GM19238 (cell line): Measurements from ENCODE around the gene CCDC40.
"Not testable (repeated sequence)": the region's sequence is repeated elsewhere in the genome, so short reads cannot be mapped to it uniquely, and the experiment has no call there.

Experiments
- DNase-seq: peaks from one replicate; pipeline ENCODE4 v3.0.0; 2011; ENCODE audit warnings: low spot score; ENCODE audit not compliant: insufficient read length

The CCDC40 gene

DNA sequence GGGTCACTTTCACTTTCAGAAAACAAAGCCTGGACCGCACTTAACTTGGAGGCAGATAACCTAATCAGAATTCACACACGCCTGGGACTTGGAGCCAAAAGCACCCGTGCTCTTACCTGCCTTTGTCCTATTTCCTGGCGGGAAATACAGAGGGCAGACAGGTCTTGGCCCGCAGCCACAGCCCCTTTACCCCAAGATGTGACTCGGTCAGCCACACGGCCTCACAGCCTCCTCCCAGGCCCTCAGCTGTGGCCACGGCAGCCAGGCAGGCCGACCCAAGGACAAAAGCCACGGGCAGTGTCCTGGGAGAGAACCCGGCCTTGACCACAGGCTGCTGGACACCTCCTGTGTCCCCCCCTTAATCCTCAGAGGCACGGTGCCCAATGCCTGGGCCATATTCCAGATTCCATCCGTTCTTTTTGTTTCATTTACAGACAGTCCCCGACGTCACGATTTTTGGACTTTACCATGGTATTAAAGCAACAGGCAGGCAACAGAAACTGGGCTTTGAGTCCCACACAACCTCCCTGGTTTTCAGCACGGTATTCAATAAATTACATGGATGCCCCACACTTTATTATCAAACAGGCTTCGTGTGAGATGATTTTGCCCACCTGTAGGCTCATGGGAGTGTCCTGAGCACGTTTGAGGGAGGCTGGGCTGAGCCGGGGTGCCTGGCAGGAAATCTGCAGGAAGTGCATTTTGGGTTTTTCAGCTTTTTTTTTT is 34.8 kb downstream of the CCDC40 start:
- DNase-seq: no peak

DNA sequence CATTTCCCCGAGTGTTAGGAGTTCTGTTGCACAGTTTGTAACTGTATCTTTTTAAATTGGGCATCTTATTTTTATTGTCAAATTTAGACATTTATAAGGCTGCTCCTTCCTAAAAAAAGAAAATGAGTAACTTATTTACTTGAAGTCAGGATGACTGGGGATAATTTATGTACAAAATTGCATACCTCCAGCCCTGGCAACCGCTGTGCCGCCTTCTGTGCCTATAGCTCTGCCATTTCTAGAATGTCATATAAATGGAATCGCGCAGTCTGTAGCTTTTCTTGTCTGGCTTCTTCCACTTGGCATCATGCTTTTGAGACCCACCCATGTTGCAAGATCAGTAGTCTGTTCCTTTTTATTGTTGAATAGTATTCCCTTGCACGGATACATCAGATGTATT is 36.0 kb downstream of the CCDC40 start:
- no peak for DNase-seq

DNA sequence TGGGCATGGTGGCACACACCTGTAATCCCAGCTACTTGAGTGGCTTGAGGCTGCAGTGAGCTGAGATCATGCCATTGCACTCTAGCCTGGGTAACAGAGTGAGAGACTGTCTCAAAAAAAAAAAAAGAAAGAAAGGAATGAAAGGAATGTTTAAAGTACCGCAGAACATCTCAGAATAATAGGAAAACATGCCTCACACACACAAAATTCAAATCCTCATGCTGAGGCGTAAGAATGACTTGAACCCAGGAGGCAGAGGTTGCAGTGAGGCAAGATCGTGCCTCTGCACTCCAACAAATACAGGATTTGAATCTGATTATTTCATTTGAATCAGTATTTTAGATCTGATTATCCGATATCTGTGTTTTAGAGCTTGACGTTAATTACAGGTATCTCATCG is 43.6 kb downstream of the CCDC40 start:
- no peak for DNase-seq

DNA sequence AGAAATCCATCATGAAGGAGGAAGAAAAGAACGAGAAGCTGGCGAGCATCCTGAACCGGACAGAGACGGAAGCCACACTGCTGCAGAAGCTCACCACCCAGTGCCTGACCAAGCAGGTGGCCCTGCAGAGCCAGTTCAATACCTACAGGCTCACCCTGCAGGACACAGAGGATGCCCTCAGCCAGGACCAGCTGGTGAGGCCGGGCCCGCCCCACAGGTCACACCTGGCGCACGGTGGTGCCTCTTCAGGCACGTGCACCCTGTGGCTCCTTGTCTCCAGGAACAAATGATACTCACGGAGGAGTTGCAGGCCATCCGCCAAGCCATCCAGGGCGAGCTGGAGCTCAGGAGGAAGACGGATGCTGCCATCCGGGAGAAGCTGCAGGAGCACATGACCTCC is 45.2 kb downstream of the CCDC40 start:
- DNase-seq: no peak

DNA sequence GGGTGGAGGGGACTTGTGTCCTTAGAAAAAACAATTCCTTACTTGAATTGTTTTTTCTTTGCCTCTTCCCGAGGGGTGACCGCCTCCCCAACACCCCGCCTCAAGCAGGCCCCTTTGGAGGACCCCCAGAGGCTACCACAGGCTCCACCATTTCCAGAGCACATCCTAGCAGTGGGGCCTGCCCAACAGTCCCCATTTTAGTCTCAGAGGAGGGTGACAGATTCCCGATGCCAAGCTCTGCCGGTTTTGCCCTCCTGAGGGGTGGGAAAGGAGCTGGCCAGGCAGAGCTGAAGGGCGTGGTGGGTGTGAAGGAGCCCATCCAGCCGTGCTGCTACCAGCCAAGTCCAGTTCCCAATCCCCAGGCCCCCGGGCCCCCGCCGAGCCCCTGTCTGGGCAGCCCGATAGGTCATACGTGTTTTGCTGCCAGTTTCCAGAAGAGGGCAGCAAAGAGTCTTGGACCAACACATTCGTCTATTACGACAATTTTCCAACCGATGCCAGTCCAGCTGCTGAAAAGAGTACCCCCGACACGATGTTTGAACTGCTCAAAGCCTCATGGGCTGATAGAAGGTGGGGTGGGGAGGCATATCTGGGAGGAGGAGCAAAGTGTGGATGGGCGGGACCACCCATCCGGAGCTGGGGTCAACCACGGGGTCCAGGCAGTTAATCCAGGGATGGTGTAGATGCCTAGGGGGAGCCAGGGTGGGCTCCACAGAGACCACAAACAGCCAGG is 46.1 kb downstream of the CCDC40 start:
- peak; percentile 63 for DNase-seq

DNA sequence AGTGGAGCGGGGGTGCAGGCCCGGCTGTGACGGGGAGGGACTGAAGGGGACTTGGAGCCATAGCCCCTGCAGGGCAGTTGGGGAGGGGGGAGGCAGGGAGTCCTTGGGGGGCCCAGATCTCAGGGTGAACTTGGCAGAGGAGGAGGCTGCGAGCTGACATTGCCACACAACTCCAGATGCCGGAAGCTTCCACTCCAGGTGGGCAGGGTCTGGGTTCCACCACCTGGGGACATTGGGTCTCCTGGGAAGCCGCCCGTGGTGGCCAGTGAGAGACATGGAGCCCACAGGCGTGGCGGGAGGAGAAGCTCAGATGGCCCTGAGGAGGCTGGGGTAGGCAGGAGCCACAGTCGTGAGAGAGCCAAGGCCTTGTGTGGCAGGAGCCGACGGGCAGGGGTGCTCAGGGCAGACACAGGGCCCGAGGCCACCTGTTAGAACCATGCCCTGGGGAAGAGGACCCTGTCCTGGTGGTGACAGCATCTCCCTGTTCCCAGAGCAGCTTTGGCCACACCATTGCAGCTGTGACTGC is 46.8 kb downstream of the CCDC40 start:
- DNase-seq: no peak

DNA sequence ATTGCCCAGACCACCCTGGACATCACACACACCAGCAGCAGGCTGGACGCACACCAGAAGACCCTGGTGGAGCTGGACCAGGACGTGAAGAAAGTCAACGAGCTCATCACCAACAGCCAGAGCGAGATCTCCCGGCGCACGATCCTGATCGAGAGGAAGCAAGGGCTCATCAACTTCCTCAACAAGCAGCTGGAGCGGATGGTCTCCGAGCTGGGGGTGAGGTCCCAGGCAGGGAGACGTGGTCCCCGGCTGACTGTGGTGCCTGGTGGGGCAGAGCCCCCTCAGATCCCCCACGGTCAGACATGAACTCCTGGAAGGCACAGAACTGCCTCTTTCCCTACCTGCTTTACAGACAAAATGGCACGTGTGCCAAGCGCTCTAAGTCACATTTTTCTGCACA is 48.3 kb downstream of the CCDC40 start:
- DNase-seq: no peak

DNA sequence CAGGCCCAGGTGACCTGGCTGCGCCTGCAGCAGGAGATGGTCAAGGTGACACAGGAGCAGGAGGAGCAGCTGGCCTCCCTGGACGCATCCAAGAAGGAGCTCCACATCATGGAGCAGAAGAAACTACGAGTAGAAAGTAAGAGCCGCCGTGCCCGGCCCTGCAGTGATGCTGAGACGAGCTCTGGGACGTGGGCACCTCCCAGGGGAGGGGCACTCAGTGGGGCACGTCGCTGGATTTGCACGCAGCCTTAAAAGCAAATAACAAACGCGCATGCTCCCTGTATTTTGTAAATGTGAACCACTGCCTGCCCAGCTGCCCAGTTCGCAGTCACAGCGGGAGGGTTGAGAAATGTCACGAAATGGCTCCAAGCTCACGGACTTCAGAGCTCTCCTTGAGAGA is 49.6 kb downstream of the CCDC40 start:
- DNase-seq: no peak

DNA sequence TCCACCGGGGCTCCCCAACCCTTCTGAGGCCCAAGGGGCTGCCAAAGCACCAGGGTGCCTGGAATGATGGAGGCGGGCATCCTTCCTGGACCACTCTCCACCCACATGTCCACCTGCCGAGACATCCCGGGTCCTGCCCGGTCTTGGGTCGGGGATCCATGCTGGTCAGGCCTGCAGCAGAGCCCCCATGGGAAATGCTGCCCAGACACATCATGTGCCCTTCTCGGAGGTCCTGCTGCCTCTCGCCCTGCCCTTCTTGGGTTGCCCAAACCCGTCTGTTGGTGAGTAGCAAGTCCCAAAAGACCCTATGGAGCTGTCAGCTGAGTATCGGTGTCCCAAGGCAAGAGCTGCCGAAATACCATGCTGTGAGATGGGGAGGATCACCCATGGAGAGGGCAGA is 50.2 kb downstream of the CCDC40 start:
- no peak for DNase-seq

DNA sequence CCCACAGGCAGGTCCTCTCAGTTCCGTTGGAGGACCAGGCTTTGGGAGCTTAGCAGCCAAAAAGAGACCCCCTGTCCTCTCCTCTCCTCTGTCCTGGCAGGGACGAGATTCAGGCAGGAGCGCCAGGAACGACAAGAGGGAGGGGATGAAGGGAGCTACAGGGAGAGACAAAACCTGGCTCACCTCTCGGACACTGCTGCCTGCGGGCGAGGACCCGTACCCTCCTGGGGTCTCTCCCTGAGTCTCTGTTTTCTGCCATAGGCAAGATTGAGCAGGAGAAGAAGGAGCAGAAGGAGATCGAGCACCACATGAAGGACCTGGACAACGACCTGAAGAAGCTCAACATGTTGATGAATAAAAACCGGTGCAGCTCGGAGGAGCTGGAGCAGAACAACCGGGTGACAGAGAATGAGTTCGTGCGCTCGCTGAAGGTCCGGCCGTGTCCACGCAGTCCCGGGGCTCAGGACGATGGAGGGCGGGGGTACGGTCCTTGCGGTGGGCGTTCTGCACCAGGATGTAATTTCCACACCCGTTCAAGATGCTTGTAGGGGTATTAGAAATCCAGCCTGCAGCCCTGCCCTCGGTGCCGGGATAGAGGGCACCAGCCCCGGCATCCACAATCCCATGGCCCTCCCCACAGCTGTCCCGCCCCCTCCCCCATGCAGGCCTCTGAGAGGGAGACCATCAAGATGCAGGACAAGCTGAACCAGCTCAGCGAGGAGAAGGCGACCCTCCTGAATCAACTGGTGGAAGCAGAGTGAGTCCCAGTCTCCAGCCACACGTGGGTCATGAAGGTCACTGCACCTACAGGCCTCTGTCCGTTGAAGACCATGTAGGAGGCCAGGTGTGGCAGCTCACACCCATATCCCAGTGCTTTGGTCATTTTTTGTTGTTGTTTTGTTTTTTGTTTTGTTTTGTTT is 51.2 kb downstream of the CCDC40 start:
- DNase-seq: no peak

DNA sequence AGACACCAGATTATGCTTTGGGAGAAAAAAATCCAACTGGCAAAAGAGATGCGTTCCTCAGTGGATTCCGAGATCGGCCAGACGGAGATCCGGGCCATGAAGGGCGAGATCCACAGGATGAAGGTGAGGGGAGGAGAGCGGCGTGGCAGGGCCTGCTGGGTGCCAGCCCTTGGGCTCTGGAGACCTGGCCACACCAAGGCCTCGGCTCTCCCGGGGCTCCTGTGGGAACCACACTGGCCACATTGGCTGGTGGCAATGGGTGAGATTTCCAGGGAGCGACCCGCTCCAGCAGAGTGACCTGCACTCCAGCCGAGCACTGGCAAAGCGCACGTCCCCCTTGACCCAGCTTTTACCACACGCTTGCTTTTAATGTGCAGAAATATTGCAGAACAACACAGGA is 53.3 kb downstream of the CCDC40 start:
- no peak for DNase-seq

DNA sequence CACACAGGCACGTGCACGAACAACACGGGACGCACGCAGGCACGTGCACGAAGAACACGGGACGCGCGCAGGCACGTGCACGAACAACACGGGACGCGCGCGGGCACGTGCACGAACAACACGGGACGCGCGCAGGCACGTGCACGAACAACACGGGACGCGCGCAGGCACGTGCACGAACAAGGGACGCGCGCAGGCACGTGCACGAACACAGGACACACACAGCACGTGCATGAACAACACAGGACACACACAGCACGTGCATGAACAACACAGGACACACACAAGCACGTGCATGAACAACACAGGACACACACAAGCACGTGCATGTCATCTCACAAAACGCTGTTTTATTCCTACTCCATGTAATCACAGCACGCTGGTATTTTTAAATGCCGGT is 53.7 kb downstream of the CCDC40 start:
- DNase-seq: not testable (repeated sequence)

DNA sequence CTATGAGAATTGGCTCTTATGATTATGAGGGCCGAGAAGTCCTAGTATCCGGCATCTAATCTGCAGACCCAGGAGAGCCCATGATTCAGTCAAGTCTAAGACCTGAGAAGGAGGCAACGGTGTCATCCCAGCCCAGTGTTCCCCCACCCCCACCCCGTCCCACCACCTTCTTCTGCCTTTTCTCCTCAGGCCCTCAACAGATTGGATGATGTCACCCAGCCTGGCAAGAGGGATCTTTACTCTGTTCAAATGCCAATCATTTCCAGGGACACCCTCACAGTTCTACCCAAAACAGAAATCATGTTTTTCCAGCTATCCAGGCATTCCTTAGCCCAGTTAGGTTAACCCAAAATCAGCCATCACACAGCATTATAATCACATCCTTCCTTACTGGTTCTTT is 54.9 kb downstream of the CCDC40 start:
- no peak for DNase-seq

DNA sequence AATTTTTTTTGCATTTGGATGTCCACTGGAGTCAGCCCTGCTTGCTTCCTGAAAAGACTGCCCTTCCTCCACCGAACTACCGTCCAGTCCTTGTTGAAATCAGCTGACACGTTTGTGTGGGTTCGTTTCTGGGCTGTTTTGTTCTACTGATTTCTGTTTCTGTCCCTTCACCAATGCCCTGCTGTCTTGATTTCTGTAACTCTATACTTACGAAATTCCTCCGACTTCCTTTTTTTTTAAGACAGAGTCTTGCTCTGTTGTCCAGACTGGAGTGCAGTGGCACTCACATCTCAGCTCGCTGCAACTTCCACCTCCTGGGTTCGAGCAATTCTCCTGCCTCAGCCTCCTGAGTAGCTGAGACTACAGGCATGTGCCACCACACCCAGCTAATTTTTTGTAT is 56.5 kb downstream of the CCDC40 start:
- DNase-seq: no peak

DNA sequence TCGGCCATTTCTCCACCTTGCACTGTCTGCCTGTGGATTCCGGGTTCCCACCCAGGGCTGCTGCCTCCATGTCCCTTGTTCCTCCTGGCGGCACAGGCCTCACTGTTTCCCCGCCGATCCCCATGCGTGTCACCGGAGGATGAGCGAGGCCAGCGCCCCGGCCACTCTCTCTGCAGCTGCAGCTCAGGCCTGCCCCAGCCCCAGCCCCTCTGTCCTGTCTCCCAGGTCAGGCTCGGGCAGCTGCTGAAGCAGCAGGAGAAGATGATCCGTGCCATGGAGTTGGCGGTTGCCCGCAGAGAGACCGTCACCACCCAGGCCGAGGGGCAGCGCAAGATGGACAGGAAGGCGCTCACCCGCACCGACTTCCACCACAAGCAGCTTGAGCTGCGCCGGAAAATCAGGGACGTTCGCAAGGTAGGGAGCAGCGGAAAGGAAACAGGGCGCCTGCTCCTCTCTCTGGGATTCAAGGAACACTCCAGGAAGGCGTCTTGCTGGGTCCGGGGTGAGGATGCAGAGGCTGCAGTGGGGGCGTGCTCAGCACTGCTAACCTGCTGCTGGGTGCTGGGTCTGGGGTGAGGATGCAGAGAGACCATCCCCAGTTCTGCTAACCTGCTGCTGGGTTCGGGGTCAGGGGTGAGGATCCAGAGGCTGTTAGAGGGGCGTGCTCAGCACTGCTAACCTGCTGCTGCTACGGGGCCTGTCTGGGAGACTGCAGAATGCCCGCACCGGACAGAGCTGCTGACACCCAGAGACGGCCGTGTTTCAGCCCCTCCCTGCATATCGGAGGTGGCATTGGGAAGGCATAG is 58.8 kb downstream of the CCDC40 start:
- DNase-seq: no peak

DNA sequence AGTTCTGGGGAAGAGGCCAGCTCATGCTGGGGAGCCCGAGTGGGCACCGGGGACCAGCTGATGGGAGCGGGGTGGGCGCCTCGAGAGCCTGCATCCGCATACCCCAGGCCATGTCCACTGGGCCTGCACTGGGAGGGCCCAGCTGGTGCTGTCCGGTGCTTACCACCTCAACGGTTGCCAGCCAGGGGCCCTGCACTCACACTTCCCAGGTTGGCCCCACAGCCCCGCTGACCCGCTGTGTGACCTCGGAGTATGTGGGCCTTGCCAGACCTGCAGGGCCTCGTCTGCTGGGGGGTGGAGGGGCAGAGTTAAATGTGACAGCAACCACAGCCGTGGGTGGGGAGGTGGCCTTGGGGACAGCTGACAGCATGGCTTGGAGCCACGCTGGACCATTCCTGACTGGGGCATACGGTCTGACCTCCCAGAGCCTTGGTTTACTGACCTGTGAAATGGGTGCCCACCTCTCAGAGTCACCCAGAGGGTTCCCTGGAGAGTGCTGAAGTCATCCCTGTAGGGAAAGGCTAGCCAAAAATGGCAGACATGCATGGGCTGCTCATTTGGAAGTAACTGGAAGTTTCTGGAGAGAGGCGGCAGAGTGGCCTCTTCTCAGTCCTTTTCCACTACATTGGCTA is 59.5 kb downstream of the CCDC40 start:
- DNase-seq: no peak

DNA sequence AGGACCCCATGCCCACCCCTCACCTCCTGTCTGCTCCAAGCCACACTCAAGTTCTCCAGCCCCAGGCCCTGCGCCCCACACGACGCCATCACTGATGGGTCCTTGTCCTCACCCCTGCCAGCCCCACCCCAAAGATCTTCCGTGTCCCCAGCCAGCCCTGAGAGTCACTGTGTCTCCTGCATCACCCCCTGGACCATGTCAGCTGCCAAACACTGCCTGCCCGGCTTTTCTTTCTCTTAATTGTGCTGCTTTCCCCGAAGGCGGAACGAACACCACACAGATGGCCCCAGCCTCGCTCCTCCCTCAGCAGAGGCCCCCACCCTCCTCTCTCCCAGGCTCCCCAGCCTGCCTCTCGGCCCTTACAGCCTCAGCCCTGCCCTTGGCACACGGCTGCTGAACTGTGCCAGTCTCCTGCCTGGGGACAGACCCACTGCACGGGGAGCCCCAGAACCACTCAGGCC is 60.1 kb downstream of the CCDC40 start:
- no peak for DNase-seq

DNA sequence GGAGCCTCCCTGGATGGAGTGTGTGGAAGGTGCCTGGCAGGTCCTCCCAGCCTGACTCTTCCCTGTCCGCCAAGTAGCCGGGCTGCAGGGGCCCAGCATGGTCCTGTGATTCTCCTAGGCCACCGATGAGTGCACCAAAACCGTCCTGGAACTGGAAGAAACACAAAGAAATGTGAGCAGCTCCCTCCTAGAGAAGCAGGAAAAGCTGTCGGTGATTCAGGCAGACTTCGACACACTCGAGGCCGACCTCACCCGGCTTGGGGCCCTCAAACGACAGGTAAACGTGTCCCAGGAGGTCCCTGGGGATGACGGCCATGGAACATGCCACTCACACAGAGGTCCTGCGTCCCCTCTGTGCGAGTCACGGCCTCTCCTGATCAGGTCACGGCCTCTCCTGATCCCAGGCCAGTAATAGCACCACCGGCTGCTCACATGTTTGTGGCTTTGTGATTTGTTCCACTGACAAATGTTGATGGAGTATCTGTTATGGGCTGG is 60.7 kb downstream of the CCDC40 start:
- DNase-seq: no peak

DNA sequence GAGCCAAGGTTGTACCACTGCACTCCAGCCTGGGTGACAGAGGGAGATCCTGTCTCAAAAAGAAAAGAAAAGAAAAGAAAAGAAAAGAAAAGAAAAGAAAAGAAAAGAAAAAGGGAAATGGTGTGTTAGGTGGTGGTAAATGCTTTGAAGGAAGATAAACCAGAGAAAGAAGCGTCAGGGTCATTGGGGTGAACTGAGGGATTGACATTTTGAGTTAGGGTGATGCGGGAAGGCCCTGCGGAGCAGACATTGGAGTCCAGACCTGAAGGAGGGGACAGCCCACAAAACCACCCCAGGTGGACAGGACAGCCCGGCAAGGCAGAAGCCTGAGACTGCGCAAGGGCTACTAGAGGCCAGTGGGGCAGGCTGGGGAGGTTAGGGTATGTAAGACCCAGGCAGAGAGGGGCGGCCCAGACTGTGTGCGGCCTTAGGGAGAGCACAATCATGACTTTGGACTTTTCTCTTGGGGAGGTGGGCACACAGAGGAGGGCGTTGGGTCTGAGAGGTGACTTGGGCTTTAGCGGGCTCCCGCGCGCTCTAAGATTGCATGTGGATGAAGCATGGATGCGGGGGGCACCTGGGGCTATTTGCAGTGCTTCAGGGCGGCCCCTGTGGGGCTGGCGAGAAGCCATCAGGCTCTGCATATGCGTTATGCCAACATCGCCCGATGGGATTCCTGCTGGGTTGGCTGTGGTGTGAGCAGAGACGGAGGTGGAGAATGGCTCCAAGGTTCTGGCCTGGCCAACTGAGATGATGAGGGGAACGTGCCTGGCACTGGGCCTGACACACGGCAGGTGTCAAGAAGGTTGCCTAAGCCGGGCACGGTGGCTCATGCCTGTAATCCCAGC is 61.6 kb downstream of the CCDC40 start:
- DNase-seq: no peak
